ENCODE data around the gene DGCR2.
"Not testable (repeated sequence)": the region's sequence is repeated elsewhere in the genome, so short reads cannot be mapped to it uniquely, and the experiment has no call there.

The DGCR2 gene

GRCh38 chr22:19024956-19025489 is 97.2 kb downstream of the DGCR2 start:
- DNase-seq = not testable (repeated sequence)

- not testable (repeated sequence) for DNase-seq
These were observed 98.3 kb downstream of the DGCR2 start for GRCh38 chr22:19023931-19024330.

GRCh38 chr22:19022755-19023154 is 99.5 kb downstream of the DGCR2 start:
- no peak for DNase-seq

DNA sequence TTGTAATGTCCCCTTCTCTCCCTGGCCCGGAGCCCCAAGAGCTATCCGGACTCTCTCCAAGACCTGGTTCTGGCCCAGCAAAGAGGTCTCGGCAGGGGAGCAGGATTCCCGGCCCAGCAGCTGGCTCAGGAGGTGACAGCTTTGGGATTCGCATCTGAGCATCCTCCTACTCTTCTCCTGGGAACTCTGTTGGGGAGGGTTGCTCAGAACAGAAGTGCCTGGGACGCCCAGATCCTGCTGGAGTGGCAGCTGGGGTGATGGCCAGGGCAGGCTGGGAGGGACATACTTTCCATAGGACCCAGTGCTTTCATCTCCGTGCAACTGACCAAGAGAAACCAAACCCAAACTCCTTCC is 102.6 kb downstream of the DGCR2 start:
- no peak for DNase-seq

DNA sequence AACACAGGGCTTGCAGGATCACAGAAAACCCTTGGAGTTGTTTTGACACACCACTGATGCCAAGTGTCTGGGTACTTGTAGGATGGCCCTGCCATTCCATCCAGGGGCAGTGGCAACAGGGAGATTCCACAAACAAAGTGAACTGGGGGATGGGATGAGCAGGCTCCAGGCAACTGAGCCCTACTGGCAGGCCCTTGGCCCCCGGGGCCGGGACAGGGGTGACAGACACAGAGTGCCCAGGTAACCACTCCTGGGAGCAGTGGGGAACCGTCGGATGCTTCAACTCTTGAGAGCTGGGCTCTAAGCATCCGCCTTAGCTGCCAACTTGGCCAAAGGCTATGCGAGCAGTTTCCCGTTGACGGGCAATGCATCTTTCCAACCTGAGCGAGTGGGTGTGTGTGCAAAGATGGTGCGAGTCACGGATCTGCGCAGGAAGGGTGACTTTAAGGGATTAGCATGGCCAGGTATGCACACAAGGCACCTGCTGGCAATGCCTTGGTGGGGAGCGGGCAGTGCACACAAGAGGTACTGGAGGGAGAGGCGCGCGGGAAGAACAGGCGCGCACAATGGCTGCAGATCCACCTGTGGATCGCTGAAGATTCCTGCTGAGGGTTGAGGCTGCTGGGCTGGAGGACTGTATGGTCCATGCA is 103.1 kb downstream of the DGCR2 start:
- no peak for DNase-seq

GRCh38 chr22:19018256-19018655 is 104.0 kb downstream of the DGCR2 start:
- DNase-seq = no peak

DNA sequence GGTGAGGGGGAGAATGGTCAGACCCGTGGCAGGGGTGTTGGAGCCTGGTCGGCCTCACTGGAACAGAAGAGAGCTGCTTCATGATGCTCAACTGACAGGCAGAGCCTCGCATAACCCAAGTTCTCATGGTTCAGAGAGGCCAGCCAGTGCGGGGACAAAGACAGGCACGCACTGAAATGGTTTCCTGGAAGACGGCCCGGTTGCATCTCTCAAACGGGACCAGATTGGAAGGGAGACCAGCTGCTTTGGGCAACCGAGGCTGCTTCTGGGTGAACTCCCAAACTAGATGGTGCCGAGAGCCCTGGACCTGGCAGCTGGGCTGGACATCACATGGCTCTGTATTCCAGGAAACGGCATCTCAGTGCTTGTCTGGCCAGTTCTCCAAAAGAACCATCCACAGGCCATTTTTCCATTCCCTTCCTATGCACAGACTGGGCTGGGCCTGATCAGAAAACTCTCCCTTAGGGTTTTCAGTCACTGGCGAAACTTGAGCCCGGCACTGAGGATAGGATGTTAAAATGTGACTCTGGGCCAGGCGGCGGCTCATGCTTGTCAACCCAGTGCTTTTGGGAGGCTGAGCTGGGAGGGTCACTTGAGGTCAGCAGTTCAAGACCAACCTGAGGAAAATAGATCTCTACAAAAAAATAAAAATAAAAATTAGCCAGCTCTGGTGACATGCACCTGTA is 106.0 kb downstream of the DGCR2 start:
- DNase-seq = no peak

DNA sequence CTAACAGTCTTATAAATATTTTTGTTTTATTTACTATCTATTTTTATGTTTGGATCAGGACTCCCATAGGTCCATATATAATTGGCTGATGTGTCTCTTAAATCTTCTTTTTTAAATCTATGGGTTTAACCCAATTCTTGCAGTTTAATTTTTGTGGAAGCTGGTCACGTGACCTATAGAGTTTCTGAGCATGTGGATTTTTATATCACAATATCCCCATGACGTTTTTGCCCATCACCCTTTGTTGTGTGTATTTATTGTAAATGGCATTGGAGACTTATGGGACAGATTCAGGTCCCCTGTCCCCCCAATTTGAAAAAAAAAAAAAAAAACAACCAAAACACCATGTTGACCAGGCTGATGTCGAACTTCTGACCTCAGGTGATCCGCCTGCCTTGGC is 107.3 kb downstream of the DGCR2 start:
- DNase-seq = no peak

- DNase-seq = not testable (repeated sequence)
These were observed 108.2 kb downstream of the DGCR2 start for GRCh38 chr22:19013881-19014598.

- not testable (repeated sequence) for DNase-seq
These were observed 108.8 kb downstream of the DGCR2 start for GRCh38 chr22:19013411-19013810.

- DNase-seq = no peak
These were observed 109.8 kb downstream of the DGCR2 start for GRCh38 chr22:19012308-19012986.

- not testable (repeated sequence) for DNase-seq
These were observed 110.6 kb downstream of the DGCR2 start for GRCh38 chr22:19011611-19012010.

DNA sequence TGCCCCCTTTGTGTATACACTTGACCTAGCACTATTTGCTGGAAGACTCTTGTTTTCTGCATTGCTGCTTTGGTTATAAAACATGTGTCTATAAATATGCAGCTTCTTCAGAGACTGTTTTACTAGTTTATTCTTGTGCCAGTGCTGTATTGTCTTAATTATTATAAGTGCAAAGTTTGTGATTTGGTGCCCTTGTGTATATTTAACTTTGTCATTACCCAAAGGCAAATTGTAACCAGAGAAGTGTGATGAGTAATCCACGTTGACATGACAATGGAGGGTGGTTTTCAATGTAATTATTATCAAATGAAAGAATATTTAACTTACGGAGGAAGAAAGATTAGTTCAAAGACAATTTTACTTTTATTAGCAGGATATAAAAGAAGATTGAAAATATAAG is 111.1 kb downstream of the DGCR2 start:
- no peak for DNase-seq

DNA sequence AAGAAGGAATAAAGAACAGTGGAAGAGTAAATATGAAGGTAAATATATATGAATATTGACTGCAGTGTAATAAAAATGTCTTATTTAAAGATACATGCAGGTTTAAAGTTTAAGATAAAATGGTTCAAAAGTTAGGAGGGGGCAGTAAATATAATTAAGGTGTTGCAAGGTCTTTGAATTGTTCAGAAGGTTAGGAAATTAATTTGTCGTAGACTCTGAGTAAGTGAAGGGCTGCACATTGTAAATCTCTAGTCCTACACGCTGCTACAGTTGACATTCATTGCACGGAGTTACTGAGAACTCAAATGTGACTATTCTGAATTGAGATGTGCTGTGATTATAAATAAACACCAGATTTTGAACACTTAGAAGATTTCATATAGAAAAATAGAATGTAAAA is 116.3 kb downstream of the DGCR2 start:
- no peak for DNase-seq

DNA sequence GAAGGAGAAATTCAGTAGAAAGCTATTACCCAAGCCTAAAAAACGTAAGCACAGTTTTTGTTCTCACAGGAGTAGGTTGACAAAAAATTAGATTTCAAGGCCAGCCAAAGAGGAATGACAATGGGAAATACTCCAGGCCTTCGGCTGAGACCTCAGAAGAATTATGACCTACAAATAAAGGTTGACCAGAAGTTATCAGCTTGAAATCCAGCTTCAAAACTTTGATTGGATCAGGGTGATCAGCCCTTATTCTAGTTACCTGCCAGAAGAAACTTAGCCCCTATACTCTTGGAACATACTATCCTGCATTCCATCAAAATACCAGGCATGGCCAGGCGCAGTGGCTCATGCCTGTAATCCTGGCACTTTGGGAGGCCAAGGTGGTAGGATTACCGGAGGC is 117.7 kb downstream of the DGCR2 start:
- no peak for DNase-seq

DNA sequence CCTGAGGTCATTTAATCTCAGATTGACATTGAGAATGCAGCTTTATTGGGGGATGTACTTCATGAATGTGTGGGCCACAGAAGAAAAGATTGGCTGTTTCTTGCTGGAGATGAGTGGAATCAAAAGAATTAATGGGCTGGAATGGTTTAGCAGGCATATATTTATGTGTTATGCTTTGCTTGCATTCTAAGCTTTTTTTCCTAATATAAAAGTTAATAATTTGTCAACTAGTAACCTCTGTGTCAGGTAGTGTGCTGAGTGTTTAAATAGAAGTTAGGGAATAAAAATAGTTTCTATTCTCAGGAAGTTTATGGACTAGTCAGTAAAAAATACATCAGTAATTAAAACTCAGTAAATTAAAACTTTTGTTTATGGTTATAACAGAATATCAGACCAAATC is 118.7 kb downstream of the DGCR2 start:
- no peak for DNase-seq

GRCh38 chr22:19002684-19003038 is 119.6 kb downstream of the DGCR2 start:
- no peak for DNase-seq

DNA sequence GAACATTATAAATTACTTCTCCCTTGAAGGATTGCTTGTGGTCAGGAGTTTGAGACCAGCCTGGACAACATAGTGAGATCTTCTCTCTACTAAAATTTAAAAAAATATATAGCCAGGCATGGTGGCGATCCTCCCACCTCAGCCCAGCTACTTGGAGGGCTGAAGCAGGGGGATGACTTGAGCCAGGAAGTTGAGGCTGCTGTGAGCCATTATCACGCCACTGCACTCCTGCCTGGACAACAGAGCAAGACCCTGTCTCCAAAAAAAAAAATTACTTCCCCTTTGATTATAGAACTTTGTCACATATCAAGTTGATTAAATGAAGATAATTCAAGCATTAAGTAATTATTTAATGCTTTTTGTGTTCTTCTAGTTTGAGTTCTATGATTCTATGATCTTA is 121.0 kb downstream of the DGCR2 start:
- no peak for DNase-seq

DNA sequence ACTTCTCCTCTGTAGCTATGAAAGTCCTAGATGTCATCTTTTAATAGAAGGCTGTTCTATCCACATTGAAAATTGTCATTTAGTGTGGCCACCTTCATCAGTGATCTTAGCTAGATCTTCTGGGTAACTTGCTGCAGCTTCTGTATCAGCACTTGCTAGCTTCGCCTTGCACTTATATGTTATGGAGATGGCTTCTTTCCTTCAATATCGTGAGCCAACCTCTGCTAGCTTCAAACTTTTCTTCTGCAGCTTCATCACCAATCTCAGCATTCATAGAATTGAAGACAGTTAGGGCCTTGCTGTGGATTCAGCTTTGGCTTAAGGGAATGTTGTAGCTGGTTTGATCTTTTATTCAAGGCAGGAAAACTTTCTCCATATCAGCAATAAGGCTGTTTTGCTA is 122.1 kb downstream of the DGCR2 start:
- not testable (repeated sequence) for DNase-seq

- no peak for DNase-seq
These were observed 122.8 kb downstream of the DGCR2 start for GRCh38 chr22:18999416-18999815.

- DNase-seq = no peak
These were observed 123.2 kb downstream of the DGCR2 start for GRCh38 chr22:18999008-18999407.

GRCh38 chr22:18997925-18998315 is 124.3 kb downstream of the DGCR2 start:
- no peak for DNase-seq

DNA sequence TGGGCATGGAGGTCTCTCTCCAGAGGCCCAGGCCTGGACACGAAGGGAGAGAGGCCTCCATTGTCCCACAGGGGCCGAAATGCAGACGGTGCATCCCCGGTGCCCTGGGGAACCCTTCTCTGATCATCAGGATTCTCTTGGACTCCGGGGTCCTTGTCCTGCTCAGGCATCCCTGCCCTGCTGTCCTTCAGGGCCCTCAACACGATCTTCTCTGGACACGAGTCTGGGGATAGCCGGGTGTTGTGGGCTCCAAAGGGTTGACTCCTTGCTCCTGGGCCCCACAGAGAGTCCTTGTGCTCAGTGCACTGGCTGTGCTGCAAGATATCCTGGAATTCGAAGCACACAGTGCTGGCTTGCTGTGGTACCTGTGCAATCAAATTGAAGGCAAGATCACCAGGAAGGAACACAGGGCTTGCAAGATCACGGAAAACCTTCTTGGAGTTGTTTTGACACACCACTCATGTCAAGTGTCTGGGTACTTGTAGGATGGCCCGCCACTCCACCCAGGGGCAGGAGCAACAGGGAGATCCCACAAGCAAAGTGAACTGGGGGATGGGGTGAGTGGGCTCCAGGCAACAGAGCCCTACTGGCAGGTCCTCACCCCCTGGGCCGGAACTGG is 124.8 kb downstream of the DGCR2 start:
- no peak for DNase-seq
